Measurements from ENCODE around the gene TMEM198. TPM values are rescaled to one million over a fixed set of nuclear protein-coding genes. Genes with fewer than 3 reads are reported as not detected.

Gene TMEM198, protein sequence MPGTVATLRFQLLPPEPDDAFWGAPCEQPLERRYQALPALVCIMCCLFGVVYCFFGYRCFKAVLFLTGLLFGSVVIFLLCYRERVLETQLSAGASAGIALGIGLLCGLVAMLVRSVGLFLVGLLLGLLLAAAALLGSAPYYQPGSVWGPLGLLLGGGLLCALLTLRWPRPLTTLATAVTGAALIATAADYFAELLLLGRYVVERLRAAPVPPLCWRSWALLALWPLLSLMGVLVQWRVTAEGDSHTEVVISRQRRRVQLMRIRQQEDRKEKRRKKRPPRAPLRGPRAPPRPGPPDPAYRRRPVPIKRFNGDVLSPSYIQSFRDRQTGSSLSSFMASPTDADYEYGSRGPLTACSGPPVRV
- total RNA-seq (2014; rRNA removed; shearing (Covaris generic)), result 2.4 and 2.5 TPM in 2 replicates

DNA sequence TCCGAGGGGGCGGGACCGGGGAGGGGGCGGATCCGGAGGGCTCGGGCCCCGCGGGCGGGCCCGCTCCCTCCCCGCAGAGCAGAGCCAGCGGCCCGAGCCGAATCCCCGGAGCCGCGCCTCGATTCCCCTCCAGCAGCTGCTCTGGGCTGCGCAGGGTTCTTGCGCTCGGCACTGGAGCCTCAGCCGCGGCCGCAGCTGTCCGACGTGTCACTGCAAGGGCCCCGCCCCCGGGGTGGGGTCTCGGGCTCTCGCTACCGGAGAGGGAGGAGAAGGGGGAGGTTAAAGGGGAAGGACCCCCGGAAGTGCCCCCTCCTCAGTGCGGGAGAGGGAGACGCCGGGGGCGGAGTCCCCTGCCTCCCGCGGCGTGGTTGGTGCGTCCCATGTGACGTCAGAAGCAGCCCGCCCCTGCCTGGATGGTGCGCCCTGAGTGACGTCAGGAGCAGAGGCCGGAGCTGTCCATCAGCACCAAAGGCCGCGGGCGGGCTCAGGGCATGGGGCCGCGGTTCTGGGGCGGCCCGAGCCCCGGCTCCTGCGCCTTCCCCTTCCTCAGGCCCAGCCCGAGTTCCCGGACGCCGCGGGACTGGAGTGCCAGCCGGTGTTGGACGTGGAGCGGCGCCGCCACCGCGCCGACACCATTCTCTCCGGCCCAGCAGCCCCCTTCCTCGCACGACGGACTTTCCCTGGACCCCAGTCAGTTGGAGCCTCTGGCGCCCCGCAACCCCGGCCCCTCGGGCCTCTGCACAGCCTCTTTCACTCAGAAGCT lies at the start of gene TMEM198, which contains the start of gene CHPF:
TMEM198 (plus strand) TSS at position 433 of the 763 bp plus-strand sequence. CDS start 700 bp downstream, outside the sequence.
CHPF (minus strand) TSS at position 214 of the 763 bp plus-strand sequence. CDS start 271 bp downstream, outside the sequence.
- DNase-seq (ENCODE audit: low read depth), result peak; percentile 98

DNA sequence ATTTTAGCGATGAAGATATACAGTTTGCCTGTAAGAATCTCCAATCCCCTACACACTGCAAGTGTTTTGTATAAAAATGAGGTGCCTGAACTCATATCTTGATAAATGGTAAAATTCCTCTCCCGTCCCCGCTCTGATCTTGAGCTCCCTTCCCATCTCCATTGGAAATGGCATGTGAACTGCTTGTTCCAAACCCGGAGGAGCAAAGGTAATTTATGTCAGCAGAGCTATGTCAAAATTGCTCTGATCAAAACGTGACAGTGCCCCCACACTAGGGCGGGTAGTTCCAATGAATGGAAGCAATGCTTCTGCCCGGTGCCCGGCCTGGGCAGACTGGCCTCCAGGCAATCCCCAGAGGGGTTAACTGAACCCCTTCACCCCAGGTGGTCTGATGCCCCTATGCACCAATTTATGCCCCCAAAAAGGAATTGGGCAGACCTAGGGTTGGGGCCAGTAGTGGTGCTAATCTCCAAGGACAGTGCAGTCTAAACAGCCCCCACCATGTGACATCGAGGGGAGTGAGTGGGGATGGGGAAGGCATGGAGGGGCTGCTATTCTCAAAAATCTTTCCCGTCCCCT lies 48.8 kb upstream of the TMEM198 start:
- DNase-seq (ENCODE audit: low read depth), result no peak

DNA sequence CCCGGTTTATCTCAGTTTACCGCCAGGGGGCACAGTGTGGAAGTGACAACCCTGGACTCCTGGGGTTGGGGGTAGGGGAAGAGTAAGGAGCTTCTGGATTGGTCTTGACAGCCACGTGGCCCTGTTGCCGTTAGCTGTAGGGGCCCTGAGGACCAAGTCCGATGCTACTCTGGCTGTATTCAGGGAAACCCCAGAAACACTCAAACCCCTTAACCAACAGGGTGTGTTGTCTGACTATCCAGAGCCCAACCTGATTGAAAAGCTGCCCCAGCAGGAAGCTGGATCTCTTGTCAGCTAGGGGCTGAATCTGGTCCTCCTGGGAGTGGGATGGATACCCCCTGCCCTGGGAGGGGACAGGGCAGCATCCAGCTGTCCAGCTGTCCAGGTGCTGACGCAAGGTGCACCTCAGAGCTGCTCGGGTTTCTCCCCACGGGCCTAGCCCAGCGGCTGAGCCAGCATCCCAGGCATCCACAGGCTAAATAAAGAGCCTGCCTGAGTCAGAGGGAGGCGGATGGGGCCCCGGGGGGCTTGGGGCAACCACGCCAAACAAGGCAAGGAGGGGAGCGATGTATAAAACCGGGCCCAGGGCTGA lies 48.2 kb upstream of the TMEM198 start:
- DNase-seq (ENCODE audit: low read depth), result peak; percentile 67

DNA sequence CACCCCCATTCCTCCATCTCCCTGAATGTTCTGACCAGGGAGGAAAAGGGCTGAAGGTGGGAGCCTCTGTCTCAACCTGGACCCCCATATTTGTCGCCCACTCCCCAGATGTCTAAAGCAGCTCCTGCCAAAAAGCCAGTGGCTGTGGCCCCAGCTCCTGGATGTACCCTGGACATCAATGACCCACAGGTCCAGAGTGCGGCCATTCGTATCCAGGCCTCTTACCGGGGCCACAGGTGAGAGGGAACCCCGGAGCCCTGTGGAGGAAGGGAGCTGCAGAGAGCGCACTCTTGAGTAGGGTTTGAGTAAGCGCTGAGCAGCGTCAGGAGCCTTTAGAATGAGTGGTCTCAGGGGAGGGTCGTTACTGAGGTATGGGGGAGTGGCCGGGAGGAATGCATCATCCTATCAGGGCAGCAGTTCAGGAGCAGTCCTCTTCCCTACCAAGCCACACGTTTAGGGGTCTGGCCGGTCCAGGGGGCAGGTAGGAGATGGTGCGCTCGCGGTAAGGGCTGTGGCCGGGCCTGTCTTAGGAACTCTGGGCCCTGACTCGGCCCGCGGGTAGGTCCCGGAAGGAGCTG lies 47.5 kb upstream of the TMEM198 start:
- no peak for DNase-seq (ENCODE audit: low read depth)

DNA sequence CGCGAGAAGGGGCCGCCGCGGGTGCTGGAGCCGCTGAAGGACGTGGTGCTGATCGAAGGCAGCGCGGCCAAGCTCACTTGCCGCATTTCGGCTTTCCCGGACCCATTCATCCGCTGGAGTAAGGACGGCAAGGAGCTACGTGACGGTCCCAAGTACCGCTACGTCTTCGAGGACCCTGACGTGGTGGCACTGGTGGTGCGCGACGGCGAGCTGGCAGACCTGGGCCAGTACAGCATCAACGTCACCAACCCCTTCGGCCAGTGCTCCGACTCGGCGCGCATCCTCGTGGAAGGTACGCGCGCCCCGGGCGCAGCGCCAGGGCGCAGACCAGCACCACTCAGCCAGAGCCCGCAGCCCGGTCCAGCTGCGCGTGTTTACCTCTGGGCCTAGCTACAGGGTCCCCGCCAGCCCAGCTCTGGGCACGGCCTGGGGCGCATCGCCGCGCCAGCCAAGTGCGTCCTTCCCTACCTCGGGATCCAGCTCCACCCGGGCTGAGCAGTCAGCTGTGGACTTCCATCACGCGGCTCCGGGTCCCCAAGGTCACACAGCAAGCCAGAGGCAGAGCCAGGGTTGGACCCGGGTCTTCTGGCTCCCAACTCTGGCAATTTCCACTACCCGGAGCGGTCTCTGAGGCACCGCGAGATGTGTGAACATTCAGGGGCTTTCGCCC lies 46.9 kb upstream of the TMEM198 start:
- DNase-seq (ENCODE audit: low read depth), result no peak

DNA sequence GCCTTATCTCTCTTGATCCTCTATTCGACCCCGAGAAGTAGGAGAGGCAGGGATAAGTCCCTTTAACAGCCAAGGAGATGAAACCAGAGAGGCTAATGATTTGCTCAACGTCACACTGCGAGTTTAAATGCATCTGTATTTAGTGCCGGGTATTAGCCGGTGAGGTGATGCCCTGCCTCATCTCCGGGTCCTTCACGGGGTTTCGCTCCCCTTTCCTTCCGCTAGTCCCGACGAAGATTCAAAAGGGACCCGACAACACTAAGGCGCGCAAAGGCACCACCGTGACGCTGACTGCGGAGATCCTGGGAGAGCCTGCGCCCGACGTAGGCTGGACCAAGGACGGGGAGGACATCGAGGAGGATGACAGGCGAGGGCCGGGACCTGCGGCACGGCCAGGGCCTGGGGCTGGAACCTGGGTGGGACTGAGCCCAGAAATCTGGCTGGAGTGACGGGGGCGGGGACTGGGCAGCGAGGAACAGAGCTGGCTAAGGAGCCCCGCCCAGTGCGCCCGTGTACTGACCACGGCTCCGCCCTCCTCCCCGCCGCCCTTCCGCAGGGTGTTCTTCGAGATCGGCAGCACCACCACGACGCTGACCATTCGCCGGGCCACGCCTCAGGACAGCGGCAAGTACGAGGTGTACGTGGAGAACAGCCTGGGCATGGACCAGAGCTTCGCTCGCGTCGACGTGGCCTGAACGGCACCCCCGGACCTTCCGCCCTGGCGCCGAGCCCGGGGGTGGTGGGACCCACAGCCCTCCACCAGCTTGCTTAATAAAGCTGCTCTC lies 46.1 kb upstream of the TMEM198 start:
- peak; percentile 75 for DNase-seq (ENCODE audit: low read depth)

DNA sequence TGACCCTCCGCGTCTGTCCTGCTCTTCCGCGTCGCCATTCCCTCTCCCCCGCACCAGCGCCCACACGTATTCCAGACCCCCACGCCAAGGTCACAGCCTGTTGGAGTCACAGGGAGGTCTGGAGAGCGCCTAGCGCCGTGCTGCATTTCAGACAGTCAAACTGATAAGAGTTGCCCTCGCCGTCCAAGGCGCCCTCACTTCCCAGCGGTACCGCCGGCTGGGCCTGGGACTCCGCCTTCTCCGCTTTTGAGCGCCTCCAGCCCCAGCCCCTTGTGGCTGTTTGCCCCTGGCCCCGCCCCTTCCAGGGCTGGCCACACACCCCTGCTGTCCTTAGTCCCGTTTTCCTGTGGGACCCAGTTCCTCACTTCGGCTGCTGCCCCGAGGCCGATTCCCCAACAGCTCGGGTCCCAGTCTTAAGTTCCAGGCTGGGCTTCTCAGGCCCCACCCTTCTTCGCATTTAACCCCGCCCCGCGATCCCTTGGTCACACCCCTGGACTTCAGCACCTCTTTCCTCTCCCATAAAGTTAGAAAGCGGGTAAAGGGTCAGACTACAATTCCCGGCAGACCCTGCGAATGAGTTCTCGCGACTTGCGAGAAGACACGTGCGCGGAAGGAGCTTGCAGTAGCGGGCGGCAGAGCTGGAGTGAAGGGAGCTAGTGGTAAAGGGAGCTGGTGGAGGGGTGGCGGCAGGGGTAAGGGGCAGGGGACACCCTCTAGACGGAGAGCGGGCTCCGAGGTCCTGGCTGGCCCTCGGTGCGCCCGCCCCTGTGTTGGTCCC lies 45.4 kb upstream of the TMEM198 start, which contains the start of gene GMPPA:
GMPPA (plus strand) TSS at position 612 of the 778 bp plus-strand sequence. CDS start 1,085 bp downstream, outside the sequence.
- DNase-seq (ENCODE audit: low read depth), result peak; percentile 97

DNA sequence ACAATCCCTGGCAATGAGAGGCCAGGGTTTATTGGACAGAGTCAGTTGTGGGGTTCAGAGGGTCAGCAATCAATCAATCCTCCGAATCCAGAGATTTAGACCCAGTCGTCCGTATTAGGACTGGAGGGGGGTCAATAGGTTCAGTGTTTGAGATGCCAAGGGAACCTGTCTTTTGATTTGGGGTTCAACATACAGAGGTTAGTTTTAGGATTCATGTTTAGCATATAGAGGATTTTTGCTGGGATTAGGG lies 44.8 kb upstream of the TMEM198 start:
- DNase-seq (ENCODE audit: low read depth), result no peak

DNA sequence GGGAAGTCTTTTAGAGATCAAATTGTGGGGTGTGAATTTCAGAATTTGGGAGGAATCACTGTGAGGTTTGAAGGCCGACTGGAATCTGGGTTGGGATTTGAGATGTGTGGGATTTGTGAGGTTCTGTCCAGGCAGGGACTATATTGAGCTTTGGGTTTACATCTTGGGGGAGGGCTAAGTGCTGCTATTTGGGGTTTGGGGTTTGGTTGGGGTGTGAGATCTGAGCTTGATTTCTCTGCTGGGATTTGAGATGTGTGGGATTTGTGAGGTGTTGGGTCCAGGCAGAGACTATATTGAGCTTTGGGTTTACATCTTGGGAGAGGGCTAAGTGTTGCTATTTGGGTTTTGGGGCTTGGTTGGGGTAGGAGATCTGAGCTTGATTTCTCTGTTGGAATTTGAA lies 44.3 kb upstream of the TMEM198 start:
- DNase-seq (ENCODE audit: low read depth), result no peak

DNA sequence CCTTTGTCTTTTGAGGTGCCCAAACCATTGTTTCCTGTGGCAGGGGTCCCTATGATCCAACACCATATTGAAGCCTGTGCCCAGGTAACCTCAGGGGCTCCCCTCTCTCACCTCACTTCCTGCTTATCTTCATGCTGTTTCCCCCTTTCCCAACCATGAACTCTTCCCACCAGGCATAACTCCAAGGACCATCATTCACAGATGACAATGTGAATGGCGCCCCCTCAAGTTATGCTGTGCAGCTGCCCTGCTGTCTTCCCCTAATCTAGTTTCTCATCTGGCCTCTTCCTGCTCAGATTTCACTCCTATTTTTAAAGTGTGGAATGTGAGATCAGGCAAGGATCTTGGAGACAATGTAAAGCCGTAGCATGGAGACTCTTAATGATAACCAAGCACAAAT lies 43.7 kb upstream of the TMEM198 start:
- no peak for DNase-seq (ENCODE audit: low read depth)

DNA sequence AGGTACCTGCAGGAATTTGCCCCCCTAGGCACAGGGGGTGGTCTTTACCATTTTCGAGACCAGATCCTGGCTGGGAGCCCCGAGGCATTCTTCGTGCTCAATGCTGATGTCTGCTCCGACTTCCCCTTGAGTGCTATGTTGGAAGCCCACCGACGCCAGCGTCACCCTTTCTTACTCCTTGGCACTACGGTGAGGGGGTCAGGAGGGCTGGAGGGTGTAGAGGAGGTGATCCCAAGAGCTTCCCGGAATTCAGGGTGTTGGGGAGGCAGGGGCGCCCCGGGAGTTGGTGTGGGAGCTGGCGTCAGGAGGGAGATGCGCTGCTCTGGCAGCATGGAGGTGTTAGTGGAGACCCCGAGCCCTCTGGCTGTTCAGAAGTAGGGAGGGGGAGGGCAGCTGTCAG lies 42.0 kb upstream of the TMEM198 start:
- DNase-seq (ENCODE audit: low read depth), result no peak

DNA sequence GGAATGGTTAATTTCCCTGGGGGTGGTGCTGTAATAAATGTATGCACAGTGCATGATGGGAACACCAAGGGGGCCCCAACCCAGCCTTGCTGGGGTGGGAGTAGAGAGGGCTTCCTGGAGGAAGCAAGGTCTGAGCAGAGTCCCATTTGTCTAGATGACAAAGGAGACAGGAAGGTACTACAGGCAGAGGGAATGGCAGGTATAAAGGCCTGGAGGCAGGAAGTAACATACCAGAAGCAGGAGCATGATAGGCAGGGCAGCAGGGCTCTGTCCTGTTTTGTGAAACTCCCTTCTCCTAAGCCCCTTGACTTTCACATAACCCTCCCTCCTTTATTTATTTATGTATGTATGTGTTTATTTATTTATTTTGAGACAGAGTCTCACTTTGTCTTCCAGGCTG lies 41.2 kb upstream of the TMEM198 start:
- no peak for DNase-seq (ENCODE audit: low read depth)

DNA sequence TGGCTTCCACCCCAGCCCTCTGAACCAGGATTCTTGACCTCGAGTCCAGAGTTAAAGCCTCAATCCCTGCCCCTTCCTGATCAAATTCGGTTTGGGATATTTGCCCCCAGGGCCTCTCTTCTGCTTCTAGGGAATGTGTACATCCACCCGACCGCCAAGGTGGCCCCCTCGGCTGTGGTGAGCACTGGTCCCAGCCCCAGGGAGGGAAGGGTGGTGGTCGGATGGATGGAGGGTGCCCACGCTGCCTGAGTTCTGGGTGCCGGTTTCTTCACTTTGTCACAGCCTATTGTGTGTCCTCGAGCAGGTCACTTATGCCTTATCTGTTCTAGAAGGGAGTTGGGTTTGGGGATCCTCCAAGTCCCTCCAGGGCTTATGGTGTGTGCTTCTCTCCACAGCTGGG lies 38.2 kb upstream of the TMEM198 start:
- no peak for DNase-seq (ENCODE audit: low read depth)

DNA sequence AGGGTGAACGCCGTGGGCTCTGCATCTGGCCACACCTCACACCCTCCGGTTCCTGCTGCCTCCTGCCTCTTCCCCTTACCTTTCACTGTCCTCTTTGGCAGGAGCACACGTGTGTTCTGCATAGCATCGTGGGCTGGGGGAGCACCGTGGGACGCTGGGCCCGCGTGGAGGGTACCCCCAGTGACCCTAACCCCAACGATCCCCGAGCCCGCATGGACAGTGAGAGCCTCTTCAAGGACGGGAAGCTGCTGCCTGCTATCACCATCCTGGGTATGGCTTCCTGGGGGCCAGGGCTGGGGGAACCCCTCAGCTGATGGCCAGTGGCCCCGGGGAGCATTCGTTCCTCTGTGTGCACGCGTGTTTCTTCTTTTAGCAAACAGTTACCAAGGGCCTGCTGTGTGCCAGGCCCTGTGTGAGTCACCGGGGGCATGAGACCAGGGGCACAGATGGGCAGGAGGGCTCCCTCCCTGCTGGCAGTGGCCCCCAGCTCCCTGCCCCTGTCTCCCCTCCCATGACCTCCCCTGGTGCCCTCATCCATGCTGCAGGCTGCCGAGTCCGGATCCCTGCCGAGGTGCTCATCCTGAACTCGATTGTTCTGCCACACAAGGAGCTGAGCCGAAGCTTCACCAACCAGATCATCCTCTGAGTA lies 37.6 kb upstream of the TMEM198 start:
- DNase-seq (ENCODE audit: low read depth), result no peak

DNA sequence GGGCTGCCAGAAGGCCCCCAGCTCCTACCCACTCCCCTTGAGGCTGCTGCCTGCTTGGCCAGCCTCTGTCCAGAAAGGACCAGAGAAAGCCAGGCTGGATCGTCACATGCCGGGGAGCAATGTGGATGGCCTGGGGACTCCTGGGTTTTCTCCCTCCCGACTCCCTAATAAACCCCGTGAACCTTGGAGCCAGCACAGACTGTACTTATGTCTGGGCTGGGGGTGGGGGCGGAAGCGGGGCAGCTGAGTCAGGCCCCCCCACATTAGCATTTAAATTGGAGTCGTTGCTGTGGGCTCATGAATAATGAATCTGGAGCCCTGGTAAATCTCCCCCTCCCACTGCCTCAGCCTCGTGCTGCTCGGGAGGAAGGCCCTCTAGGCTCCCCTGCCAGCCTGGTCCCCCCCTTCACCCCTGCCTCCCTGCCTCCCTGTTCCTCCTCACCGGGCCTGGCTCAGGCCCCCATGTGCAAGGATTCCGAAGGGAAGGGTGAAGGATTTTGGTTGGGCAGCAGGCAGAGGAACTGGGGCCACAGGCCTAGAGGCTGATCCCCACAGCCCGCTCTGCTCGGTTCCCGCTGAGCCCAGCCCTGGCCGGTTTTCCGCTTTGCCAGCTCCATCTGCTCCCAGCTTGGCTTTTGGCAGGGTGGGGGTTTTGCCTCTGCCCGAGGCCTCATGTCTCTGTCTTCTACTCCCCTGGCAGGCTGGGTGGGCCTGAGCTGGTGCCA lies 36.9 kb upstream of the TMEM198 start:
- DNase-seq (ENCODE audit: low read depth), result no peak

DNA sequence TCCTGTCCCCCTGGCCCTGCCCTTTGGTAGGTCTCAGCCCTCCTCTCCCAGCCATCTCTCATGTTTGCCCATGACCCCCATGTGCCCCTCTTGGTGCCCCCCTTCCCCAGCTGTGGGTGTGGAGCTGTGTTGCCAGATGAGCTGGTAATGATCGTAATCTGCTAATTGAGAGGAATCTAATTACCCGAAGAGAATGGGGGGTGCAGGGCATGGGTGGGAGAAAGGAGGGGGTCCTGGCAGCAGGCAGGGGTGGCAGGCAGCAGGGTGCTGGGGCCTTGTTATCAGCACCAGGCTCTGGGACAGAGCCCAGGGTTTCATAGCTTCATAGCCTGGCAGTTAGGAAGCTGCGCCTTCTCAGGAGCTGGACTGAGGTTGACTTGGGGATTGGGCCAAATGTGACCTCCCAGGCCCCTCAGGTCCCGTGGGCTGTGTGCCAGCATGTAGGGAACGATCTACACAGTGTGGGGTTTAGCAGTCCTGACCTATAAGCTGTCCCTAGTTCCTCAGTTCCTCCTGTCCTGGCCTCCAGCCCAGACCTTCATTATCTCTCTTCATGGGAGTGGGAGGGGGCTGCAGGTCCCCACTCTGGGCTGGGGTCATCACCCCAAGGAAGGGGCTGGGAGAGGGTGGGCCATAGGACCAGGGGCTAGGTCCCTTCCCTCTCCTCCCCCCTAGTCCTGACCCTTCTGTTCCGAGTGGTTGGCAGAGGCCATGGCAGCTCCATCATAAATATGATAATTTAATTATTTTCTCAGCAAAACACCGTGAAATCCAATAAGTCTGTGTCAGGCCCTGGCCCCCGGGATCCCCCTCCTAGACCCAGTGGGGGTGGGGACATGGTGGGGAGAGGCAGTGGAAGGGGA lies 36.0 kb upstream of the TMEM198 start:
- no peak for DNase-seq (ENCODE audit: low read depth)

DNA sequence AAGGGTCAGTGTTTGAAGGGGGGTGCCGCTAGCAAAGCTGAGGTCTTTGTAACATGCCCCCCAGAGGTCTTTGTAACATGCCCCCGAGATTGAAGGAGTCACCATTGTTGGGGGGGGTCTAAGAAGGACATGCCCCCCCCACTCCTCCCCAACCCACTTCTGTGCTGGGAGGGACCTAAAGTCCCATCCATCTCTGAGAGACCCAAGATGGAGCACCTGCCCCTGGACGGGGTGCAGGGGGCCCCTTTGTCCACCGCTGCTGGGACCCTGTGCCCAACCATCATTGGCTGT lies 35.4 kb upstream of the TMEM198 start:
- DNase-seq (ENCODE audit: low read depth), result no peak

Measured in Daoy (cell line).